ENCODE data around the gene RFX1.

RFX1 gene

GRCh38 chr19:13913352-13913751 lies 92.8 kb downstream of the RFX1 start:
- H3K36me3 Mint-ChIP-seq (ENCODE audit: low read depth): peaks cover 38% of the 10 kb centered on the region
- no peaks in the 10 kb centered on the region for H3K4me1 Mint-ChIP-seq
- no peaks in the 10 kb centered on the region for H3K27me3 Mint-ChIP-seq (ENCODE audit: low read depth)
- H3K9me3 Mint-ChIP-seq: no peaks in the 10 kb centered on the region
- no peak overlapping the region for H3K27ac Mint-ChIP-seq
- no peak for TF ChIP-seq CTCF (IDR thresholded peaks at IDR 0.05; ENCODE audit: unreplicated experiment in 3 of 3)
- no peak overlapping the region for H3K4me3 Mint-ChIP-seq
